ENCODE results near the gene LRFN4. TPM values are rescaled to one million over a fixed set of nuclear protein-coding genes. Genes with fewer than 3 reads are reported as not detected.
A peak's percentile ranks its signal among the peaks of the same experiment; 100 is the strongest.

LRFN4 gene
- total RNA-seq, 1 donor from 2014 or later: 1.1 TPM

DNA sequence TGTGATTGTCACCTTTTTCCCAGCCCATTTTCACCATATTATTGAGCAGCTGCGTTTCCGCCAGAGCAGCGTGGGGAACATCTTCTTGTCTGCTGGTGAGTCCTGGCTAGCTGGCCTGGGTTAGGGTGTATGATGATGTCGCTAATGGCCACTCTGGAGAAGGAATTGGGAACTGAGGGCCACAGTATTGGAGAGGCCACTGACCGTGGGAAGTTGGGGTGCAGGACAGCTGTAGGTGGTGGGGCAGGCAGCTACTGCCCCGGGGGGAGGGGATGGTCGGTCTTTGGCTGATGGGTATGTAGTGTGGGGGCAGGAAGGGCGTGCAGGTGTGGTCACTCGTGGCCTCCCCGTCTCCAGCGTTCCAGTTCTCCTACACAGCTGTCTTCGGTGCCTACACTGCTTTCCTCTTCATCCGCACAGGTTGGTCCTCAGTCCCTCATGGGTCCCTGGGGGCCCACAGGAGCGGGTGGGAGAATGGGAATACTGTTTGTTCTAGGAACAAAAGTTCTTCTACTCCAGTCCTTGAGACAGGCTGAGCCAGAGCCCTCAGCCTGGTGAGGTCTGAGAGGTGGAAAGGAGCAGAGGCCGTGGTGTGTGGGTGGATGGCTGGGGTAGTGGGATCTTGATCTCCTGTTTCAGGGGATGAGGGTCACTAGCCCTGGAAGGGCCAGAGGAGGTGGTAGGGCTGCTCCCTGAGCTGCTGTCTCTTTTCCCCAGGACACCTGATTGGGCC, 11.6 kb upstream of the LRFN4 start:
- DNase-seq (ENCODE audit: low spot score): peak; percentile 48
- ATAC-seq: no peak

DNA sequence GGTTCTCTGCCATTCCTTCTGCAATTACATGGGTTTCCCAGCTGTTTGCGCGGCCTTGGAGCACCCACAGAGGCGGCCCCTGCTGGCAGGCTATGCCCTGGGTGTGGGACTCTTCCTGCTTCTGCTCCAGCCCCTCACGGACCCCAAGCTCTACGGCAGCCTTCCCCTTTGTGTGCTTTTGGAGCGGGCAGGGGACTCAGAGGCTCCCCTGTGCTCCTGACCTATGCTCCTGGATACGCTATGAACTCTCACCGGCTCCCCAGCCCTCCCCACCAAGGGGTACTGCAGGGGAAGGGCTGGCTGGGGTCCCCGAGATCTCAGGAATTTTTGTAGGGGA, 11.0 kb upstream of the LRFN4 start:
- DNase-seq (ENCODE audit: low spot score) (no peak), ATAC-seq (no peak)

DNA sequence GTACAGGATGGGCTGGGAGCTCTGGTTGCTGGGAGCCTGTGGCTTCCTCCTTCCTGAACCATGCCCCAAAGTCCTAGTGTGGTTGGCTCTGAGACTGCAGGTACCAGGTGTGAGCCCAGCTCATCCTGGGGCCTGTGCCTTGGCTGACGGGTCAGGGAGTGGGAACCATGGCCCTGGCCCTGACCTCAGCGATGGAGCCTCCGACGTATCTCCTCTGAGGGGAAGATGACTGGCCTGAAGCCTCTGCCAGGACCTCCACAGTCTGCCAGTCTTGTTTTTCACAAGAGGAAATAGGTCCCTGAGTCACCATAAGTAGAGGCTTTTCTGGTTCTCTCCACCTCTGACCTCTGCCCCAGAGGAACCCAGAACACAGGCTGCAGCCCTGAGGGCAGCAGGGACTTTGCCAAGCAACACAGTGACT, 10.2 kb upstream of the LRFN4 start:
- ATAC-seq (no peak), DNase-seq (ENCODE audit: low spot score) (no peak)

DNA sequence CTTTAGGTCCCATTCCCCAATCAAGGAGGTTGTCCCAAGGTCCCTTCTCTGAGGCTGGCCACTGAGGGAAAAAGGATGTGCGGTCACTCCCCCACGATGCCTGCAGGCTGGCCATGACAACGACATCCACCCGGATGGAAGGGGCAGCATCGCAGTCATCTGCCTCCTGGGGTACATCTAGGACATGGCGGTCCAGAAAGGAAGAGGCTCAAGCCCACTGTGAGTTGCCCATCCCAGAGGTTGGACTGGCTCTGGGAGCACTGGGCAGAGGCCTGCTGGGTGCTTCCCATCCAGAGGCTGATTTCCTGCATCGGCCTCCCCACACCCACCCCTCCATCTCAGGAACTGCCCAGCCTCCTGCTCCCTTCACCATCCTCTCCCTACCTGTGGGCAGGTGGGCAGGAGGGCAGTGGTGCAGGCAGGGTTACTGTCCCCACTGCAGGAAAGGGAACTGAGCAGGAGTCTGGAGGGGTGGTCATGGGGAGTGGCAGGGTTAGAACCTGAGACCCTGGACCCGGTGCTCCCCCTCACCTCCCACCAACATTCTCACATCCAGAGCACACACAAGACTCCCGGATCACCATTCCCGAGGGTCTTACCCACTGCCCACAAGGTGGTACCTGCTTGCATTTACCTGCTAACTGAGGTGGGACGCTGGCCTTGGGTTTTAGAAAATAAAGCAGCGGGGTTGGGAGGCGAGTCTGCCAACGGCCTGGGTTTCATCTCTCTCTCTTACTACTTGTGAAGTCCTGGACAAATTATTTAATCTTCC, 9.2 kb upstream of the LRFN4 start:
- ATAC-seq (no peak), DNase-seq (ENCODE audit: low spot score) (no peak)

DNA sequence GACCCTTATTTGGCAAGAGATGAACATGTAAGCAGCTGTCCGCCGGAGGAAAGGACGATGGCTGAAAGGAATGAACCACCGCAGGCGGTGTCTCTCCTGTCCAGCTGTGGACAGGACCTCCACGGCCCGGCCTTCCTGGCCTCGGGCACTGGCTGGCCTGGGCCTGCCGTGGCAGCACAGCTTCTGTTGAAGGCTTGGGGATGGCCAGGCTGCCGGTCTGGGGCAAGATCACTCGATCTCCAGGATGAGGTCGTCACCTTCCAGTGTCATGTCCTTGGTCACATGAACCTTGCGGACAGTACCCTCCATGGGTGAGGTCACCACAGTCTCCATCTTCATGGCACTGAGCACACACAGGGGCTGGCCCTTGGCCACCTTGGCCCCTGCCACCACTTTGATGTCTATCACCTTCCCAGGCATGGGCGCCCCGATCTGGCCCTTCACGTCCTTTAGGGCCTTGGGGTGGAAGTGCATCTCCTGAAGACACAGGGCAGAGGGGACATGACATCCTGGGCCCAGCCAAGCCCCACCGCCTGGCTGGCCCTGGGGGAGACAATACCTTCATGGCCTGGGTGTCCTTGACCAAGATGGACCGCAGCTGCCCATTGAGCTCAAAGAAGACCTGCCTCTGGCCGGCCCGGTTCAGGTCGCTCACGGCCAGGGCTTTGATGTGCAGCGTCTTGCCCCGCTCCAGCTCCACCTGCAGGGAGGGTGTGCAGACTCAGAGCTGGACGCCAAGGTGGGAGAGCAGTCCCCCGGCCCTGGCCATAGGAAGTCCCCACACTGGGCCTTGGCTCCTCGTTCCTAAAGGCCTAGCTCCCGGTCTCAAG, 8.0 kb upstream of the LRFN4 start:
- no peak for ATAC-seq
- DNase-seq (ENCODE audit: low spot score): peak; percentile 48

DNA sequence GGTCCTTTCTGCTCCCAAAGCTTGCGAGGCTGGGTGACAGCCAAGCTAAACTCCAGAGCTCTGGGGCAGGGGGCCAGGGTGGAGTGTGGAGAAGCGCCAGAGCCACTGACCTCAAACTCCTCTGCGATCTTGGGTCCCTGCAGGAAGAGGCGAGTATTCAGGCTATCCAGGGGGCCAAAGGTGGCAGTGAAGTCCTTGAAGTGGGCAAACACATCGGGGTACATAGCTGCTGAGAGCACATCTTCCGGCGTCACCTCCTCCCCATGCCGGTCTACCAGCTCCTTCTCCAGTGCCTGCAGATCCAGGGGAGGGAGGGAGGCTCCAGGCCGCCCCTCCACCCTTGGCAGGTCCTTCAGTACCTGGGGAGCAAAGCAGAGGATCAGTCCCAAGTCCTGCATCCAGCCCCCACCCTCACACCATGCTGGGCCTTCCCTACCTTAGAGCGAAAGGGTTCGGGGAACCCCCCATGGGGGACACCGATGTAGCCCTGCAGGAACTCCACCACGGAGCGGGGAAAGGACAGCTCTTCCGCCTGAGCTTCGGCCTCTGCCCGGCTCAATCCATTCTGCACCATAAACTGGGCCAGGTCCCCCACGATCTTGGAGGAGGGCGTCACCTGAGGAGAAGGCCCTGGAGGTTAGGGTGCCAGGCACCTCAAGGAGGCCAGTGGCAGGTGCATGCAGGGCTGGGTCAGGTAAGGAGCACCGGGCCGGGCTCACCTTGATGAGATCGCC, 7.2 kb upstream of the LRFN4 start:
- ATAC-seq (no peak), DNase-seq (ENCODE audit: low spot score) (peak; percentile 44)

DNA sequence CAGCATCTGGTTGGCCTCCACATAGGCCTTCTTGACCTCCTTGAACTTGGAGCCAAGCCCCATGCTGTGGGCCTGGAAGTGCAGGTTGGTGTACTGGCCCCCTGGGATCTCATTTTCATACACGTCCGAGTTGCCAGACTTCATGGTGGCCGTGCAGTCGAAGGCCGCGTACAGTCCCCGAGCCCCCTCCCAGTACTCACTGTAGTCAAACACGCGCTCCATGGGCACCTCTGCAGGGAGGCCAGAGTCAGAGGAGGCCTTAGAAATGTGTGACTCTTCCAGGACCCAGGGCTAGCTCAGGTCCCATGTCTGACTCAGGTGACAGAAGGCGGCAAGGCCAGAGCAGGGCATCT, 6.7 kb upstream of the LRFN4 start:
- ATAC-seq (no peak), DNase-seq (ENCODE audit: low spot score) (no peak)

DNA sequence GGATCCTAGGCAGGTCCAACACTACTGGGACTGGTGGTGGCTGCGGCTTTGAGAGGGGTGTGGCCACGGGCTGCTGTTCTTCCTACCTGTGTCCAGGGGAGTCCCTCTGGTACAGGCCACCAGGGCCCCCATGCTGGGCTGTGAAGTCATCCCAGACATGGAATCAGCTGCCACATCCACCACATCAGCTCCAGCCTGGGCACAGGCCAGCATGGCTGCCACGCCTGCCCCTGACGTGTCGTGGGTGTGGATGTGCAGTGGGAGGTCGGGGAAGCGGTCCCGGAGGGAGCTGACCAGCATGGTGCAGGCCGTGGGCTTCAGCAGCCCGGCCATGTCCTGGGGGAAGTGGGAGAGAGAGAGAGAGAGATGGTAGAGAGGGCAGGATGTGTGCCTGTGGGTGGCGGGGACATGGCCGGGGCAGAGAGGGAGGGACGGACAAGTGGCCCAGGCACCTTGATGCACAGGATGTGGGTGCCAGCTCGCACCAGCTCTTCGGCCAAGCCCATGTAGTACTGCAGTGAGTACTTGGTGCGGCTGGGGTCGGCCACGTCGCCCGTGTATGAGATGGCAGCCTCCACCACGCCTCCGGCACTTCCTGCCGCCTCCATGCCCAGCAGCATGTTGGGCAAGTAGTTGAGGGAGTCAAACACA, 6.2 kb upstream of the LRFN4 start:
- DNase-seq (ENCODE audit: low spot score): peak; percentile 44
- no peak for ATAC-seq

DNA sequence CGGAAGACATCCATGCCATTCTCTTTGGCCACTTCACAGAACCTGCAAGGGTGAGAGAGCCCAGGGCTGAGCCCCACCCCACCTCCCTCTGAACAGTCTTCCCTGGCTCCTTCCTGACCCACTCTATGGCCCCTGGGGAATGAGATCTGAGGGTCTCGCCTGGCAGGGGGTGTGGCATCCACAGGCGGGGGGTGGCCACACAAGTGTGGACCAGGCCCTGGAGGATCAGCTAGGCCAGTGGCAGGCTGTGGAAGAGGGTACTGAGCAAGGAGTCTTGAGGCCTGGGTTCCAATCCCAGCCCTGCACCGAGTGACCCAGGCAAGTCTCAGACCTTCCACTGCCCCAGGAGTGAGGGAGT, 5.6 kb upstream of the LRFN4 start:
- no peak for ATAC-seq

DNA sequence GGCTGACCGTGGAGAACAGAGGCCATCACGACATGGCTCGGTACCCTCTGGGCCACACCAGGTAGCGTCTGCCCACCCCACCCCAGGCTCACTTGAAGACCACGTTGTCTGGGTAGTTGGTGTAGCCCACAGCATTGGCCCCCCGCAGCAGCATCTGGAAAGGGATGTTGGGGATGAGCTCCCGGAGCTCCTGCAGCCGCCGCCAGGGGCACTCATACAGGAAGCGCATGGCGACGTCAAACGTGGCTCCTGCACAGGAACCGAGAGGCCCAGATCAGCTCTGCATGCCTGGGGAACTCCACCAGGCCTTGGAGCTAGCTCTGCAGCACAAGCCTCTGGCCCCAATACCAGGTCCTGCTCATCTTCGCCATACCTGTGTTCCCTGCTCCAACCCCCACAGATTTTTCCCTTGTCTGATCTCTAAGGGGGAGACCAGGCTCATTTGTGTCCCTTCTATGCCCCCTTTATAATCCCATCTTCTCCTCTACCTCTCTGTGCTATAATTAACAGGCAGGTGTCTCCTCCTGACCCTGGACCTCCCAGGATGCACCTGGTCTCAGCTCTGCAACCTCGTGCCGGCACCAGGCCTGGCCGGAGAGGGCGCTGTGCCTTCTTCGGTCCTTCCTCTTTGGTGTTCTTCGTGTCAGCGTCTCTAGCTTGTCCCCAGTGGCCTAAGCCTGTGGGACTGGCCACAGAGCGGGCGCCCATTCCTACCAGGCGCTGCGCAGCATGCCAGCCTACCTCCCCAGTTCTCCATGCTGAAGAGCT, 5.0 kb upstream of the LRFN4 start:
- no peak for DNase-seq (ENCODE audit: low spot score)
- no peak for ATAC-seq

More for the DNA sequence above, 5.6 kb upstream of the LRFN4 start:
- DNase-seq (ENCODE audit: low spot score): peak; percentile 44

DNA sequence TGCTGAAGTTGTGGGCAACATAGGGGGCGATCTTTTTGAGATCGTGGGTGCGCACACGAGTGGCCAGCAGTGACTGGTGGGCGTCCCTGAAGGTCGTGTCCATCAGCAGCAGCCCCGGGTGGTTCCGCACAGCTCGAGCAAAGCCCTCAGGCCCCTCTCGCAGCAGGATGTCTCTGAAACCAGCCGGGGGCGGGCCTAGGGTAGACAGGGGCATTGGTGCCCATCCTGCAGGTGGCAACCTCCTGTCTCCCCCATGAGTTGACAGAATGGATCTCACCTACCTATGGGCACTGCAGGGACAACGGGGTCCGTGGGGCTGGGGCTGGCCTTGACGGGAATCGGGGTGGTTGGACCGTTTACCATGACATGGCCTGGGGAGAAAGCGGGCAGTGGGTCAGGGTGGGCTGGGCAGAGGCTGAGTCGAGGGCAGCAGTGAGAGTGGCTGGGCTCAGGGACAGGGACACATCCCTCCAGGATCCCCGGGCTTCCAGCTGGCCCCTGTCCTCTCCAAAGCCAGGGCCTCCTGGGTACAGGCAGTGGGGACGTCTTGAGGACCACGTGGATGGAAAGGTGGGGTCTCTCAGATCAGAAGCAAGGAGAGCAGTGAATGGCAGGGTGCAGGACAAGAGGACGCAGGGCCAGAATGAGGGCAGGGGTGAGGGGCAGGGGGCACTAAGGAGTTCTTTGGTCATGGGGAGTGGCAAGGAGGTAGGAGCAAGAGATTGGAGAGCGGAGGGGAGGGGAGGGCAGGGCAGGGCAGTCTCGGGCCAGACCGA, 4.2 kb upstream of the LRFN4 start:
- DNase-seq (ENCODE audit: low spot score) (no peak), ATAC-seq (no peak)

DNA sequence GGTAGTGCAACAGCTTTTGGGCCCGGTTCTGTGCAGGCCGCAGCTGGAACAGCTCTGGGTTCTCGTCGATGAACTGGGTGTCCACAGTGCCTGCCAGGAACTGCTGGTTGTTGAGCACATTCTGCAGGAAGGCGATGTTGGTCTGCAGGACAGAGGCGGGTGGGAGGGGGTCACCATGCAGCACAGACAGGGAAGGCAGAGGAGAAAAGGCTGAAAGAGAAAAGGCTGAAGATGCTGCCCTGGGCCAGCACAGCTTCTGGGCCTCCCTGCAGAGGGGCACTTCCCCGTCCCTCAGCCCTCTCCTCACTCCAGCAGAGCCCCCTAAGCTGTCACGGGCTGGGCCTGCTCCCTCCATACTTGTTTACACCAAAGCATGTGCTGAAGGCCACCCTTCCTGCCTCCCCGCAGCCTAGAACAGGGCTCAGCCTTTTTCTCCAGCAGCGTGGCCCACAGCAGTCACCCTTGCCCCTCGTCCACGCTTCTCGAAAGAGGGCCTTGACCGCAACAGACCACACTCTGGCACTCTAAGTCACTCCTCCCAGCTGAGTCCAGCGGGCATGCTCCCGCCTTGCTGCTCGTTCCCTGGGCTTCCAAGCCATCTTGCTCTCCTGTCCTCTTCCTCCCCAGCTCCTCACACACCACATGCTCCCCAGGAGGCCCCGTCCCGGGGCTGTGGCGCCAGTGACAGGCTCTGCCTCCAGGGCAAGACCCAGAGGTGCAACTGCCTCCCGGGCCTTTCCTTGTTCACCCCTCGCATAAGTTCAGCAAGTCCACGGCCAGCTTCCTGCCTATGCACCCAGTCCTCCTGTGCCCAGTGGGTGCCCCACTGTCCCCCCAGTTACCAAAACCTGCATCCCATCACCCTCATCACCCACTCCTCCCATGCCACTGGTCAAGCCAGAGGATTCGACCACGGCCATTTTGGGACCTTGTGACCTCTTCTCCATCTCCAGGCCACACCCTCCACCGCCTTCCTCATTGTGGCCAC, 3.3 kb upstream of the LRFN4 start:
- ATAC-seq: no peak
- no peak for DNase-seq (ENCODE audit: low spot score)

DNA sequence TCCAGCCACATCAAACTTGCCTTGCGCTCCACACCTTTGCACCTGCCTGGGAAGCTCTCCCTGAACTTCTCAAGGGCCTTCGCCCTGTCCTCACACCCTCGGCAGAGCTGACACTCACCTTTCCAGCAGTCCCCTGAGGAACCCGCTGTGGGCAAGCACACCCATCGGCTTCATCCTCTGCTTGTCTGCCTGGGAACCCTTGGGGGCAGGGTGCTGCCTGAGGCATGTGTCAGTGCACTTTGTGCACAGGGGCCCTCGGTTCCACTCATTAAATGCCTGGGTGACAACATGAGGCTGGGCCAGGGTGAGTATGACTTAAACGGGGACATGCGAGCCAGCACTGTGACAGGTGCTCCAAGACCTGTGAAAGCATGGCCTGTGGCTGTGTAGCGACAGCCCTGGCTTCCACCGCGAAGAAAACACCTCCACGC, 2.6 kb upstream of the LRFN4 start:
- no peak for ATAC-seq
- no peak for DNase-seq (ENCODE audit: low spot score)

DNA sequence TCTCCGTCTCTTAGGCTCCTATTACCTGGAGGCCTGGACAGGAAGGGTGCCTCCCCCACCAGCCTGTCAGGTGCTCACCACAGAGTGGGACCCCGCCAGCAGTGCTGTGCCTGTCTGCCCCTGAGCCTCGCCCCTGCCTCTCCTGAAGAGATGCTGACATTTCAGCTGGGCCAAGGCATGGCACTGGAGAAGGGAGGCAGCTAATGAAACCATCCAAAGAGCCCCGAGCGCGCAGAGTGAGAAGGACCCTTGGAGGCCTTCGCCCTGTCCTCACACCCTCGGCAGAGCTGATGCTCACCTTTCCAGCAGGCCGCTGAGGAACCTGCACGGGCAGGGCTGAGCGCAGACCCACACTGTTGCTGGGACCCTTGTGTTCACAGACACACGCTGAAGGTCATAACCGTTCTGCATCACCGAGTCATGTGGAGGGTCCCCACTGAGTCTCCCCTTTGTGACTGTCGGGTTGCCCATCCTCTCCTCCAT, 2.1 kb upstream of the LRFN4 start:
- no peak for DNase-seq (ENCODE audit: low spot score)

DNA sequence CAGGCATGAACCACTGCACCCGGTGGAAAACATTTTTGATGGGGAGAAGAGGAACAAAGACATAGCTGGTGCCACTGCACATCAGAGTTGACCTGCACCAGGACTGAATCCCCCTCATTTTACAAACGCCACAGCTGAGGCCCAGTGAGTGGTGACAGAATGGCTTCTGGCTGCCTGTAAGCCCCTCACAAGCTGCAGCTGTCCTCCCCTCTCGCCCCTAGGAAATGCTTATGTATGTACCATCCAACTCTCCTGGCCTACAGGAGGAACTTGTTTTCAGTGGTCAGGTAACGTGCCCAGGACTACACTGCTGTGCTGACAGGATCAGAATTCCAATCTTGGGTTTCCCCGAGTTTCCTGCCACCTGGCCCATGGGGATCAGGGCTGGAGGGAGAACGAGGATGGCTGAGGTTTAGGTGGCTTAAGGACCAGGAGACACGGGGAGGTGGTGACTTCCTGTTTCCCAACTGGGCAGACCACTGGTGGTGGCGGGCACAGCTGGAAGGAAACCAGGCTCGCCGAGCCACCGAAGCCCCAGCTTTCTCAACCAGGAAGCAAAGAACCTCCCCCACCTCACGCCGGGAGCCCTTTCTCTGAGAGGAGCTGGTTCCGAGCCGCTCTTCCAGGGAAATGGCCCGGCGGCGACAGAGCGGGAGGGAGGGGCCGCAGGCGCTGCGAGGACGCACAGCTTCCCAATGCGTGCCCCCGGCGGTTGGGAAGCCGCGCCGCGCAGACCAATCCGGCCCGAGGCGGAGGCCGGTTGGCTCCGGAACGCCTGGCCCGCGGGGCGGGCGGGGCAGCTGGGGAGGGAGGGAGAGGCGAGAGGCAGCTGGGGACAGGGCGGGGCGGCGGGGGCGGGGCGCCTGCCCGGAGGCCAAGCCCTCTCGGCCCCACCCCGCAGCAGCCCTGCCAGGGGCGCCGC, 1.0 kb upstream of the LRFN4 start:
- ATAC-seq (peak; percentile 69), DNase-seq (ENCODE audit: low spot score) (peak; percentile 84)

More for the DNA sequence above, 2.1 kb upstream of the LRFN4 start:
- no peak for ATAC-seq

DNA sequence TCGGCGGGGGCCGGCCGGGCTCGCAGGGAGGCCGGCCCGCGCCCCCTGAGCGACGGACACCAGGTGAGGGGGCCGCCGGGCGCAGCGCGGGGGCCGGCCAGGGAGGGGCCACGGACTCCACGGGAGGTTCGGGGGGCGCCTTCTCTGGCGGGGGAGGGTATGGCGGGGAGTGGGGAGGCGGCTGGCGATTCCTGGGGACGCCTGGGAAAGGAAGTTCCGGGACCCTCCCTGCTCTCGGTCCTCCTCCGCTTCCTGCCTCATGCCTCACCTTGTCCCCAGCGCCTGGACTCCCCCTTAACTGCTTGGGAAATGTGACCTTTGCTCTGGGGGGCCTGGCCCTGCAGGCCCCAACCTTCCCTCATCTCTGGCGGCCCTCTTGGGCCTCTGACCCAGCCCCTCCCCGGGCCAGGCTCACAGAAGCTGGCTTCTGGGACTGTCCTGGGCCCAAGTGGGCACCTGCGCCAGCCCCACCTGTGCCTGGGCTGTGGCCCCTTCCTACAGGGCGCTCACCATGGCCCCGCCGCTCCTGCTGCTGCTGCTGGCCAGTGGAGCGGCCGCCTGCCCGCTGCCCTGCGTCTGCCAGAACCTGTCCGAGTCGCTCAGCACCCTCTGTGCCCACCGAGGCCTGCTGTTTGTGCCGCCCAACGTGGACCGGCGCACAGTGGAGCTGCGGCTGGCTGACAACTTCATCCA, 516 bp downstream of the LRFN4 start:
- no peak for DNase-seq (ENCODE audit: low spot score)
- no peak for ATAC-seq
